ENCODE data around the gene PTTG1IP2. TPM values are rescaled to one million over a fixed set of nuclear protein-coding genes. Genes with fewer than 3 reads are reported as not detected.

Gene PTTG1IP2
- total and polyA plus RNA-seq, 4 donors, result not detected

DNA sequence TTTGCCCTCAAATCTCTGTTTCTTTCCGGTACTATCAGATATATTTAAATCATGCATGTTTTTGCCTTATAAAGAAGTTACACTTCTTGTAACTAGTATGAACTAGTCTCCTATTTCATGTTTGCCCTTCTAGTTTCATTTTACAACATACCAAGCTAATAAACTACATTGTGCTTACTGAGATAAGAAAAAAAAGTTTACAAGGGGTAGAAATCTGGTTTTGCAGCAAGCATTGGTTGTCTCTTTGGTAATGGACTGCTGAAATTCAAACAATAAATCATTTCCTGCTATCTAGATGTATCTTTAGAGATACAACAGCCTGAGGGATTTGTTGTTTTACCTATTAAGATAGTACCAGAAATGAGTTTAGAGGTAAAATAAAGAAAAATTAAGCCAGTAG, 18.8 kb downstream of the PTTG1IP2 start:
- H3K4me1 ChIP-seq (ENCODE audit: control insufficient read depth in 1 of 2, insufficient read depth in 2 of 2, low read length in 2 of 2), result no peaks in the 10 kb centered on the region
- H3K27ac ChIP-seq (ENCODE audit: low read depth in 1 of 2, low read length in 2 of 2), result no peak overlapping the region
- 56 to 75% methylated on average over 1 of the region's 1 CpG for WGBS, 2 donors
- no peaks in the 10 kb centered on the region for H3K9me3 ChIP-seq (ENCODE audit: control insufficient read depth, low read length)
- no peak for DNase-seq
- no peaks in the 10 kb centered on the region for H3K27me3 ChIP-seq (ENCODE audit: control insufficient read depth in 1 of 2, insufficient read depth in 2 of 2, low read length in 1 of 2)
- intact Hi-C loops (cut with DNase I), result no loop called here
- no peaks in the 10 kb centered on the region for H3K36me3 ChIP-seq (ENCODE audit: control insufficient read depth in 1 of 2, insufficient read depth in 2 of 2, low read length in 1 of 2)
- H3K4me3 ChIP-seq (ENCODE audit: low read length in 2 of 2), result no peak overlapping the region
- no peak for ATAC-seq (ENCODE audit: low FRiP score)

DNA sequence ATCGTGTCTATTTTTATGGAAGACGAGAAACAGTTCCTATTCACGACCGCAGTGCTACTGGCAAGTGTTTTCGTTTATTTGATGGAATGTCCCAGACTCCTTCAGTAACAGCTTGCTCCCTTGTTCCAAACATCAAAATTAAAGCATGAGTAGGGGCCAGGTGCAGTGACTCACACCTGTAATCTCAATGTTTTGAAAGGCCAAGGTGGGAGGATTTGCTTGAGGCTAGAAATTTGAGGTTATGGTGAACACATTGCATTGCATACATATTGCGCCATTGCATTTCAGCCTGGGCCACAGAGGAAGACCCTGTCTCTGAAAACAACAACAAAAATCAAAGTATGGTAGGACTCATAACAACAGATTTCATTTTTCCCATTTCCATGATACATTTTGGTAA, 22.8 kb downstream of the PTTG1IP2 start:
- H3K9me3 ChIP-seq (ENCODE audit: control insufficient read depth, low read length), result no peaks in the 10 kb centered on the region

DNA sequence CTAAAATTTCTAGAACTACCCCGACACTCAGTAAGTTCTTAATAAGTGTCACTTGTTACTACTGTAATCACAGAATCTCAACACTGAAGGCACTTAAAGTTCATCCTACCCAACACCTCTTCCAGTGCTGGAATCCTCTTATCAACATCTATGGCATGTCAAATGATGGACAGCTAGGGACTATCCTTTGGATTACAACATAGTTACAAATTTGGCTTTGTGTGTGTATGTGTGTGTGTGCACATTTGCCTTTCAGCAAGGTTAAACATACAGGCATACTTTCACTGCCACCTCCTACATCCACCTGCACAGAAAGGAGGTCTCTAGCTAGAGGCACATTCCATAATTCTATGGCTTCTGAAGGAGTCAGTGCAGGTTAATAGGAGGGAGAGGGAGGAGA, 25.8 kb downstream of the PTTG1IP2 start:
- Histone ChIP-seq H3K27ac (ENCODE audit: low read depth in 1 of 2, low read length in 2 of 2) (no peak overlapping the region), H3K9me3 (ENCODE audit: control insufficient read depth, low read length) (no peaks in the 10 kb centered on the region), H3K27me3 (ENCODE audit: control insufficient read depth in 1 of 2, insufficient read depth in 2 of 2, low read length in 1 of 2) (no peaks in the 10 kb centered on the region), H3K36me3 (ENCODE audit: control insufficient read depth in 1 of 2, insufficient read depth in 2 of 2, low read length in 1 of 2) (no peaks in the 10 kb centered on the region), H3K4me3 (ENCODE audit: low read length in 2 of 2) (no peak overlapping the region), H3K4me1 (ENCODE audit: control insufficient read depth in 1 of 2, insufficient read depth in 2 of 2, low read length in 2 of 2) (no peaks in the 10 kb centered on the region)
- no peak for DNase-seq
- 96 to 98% methylated on average over 1 of the region's 1 CpG for WGBS, 2 donors
- no peak for ATAC-seq (ENCODE audit: low FRiP score)
- intact Hi-C loops (cut with DNase I), result no loop called here

More for the DNA sequence above, 22.8 kb downstream of the PTTG1IP2 start:
- H3K27ac ChIP-seq (ENCODE audit: low read depth in 1 of 2, low read length in 2 of 2), result no peak overlapping the region
- no peaks in the 10 kb centered on the region for H3K36me3 ChIP-seq (ENCODE audit: control insufficient read depth in 1 of 2, insufficient read depth in 2 of 2, low read length in 1 of 2)
- H3K4me1 ChIP-seq (ENCODE audit: control insufficient read depth in 1 of 2, insufficient read depth in 2 of 2, low read length in 2 of 2), result no peaks in the 10 kb centered on the region
- ATAC-seq (ENCODE audit: low FRiP score), result no peak
- intact Hi-C loops (cut with DNase I), result no loop called here
- no peak overlapping the region for H3K4me3 ChIP-seq (ENCODE audit: low read length in 2 of 2)
- H3K27me3 ChIP-seq (ENCODE audit: control insufficient read depth in 1 of 2, insufficient read depth in 2 of 2, low read length in 1 of 2), result no peaks in the 10 kb centered on the region
- 93 to 94% methylated on average over 6 of the region's 6 CpGs for WGBS, 2 donors
- no peak for DNase-seq

DNA sequence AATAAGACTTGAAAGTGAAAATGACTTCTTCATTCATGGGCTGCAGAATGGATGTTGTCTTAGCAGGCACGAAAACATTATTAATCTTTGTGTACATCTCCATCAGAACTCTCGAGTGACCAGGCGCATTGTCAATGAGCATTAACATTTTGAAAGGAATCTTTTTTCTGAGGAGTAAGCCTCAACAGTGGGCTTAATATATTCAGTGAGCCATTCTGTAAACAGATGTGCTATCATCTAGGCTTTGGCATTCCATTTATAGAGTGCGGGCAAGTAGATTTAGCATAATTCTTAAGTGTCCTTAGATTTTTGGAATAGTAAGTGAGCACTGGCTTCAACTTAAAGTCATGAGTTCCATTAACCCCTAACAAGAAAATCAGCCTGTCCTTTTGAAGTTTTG, 33.1 kb downstream of the PTTG1IP2 start:
- no peaks in the 10 kb centered on the region for H3K27me3 ChIP-seq (ENCODE audit: control insufficient read depth in 1 of 2, insufficient read depth in 2 of 2, low read length in 1 of 2)
- H3K4me3 ChIP-seq (ENCODE audit: low read length in 2 of 2), result no peak overlapping the region
- no peaks in the 10 kb centered on the region for H3K4me1 ChIP-seq (ENCODE audit: control insufficient read depth in 1 of 2, insufficient read depth in 2 of 2, low read length in 2 of 2)
- WGBS, 2 donors, result 92 to 94% methylated on average over 4 of the region's 4 CpGs
- no peak overlapping the region for H3K27ac ChIP-seq (ENCODE audit: low read depth in 1 of 2, low read length in 2 of 2)
- intact Hi-C loops (cut with DNase I), result no loop called here
- no peaks in the 10 kb centered on the region for H3K9me3 ChIP-seq (ENCODE audit: control insufficient read depth, low read length)
- DNase-seq, result no peak
- ATAC-seq (ENCODE audit: low FRiP score), result no peak
- H3K36me3 ChIP-seq (ENCODE audit: control insufficient read depth in 1 of 2, insufficient read depth in 2 of 2, low read length in 1 of 2), result no peaks in the 10 kb centered on the region

DNA sequence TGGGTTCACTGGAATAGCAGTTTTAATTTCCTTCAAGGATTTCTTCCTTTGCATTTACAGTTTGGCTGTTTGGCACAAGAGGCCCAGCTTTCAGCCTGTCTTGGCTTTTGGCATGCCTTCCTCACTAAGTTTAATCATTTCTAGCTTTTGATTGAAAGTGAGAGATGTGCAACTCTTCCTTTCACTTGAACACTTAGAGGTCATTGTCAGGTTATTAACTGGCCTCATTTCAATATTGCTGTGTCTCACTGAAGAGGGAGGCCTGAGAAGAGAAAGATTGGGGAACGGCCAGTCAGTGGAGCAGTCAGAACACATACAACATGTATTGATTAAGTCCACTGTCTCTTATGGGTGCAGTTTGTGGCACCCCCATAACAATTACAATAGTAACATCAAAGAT, 33.9 kb downstream of the PTTG1IP2 start:
- Histone ChIP-seq H3K36me3 (ENCODE audit: control insufficient read depth in 1 of 2, insufficient read depth in 2 of 2, low read length in 1 of 2) (no peaks in the 10 kb centered on the region), H3K27me3 (ENCODE audit: control insufficient read depth in 1 of 2, insufficient read depth in 2 of 2, low read length in 1 of 2) (no peaks in the 10 kb centered on the region), H3K4me1 (ENCODE audit: control insufficient read depth in 1 of 2, insufficient read depth in 2 of 2, low read length in 2 of 2) (no peaks in the 10 kb centered on the region), H3K4me3 (ENCODE audit: low read length in 2 of 2) (no peak overlapping the region), H3K27ac (ENCODE audit: low read depth in 1 of 2, low read length in 2 of 2) (no peak overlapping the region), H3K9me3 (ENCODE audit: control insufficient read depth, low read length) (no peaks in the 10 kb centered on the region)
- intact Hi-C loops (cut with DNase I), result no loop called here
- WGBS, 2 donors, result 97 to 100% methylated on average over 1 of the region's 1 CpG
- ATAC-seq (ENCODE audit: low FRiP score), result no peak
- no peak for DNase-seq

DNA sequence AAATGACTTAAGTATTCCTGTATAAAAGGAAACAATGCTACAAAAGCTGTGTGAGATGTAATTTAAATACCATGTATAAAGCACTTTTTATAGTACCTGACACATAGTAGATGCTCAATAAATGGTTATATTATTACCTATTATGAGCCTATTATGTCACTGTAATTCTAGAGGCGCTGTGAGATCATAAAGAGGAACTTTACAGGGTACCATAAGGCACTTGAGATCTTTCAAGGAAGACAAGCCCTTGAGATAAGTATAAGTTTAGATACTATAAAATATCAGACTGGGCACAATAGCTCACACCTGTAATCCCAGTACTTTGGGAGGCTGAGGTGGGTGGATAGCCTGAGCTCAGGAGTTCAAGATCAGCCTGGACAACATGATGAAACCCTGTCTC, 38.3 kb downstream of the PTTG1IP2 start:
- DNase-seq (no peak), ATAC-seq (ENCODE audit: low FRiP score) (no peak)
- Histone ChIP-seq H3K36me3 (ENCODE audit: control insufficient read depth in 1 of 2, insufficient read depth in 2 of 2, low read length in 1 of 2) (no peaks in the 10 kb centered on the region), H3K27me3 (ENCODE audit: control insufficient read depth in 1 of 2, insufficient read depth in 2 of 2, low read length in 1 of 2) (no peaks in the 10 kb centered on the region), H3K4me3 (ENCODE audit: low read length in 2 of 2) (no peak overlapping the region), H3K27ac (ENCODE audit: low read depth in 1 of 2, low read length in 2 of 2) (no peak overlapping the region), H3K9me3 (ENCODE audit: control insufficient read depth, low read length) (peaks cover 2% of the 10 kb centered on the region), H3K4me1 (ENCODE audit: control insufficient read depth in 1 of 2, insufficient read depth in 2 of 2, low read length in 2 of 2) (no peaks in the 10 kb centered on the region)
- WGBS, 2 donors, result 93 to 94% methylated on average over 1 of the region's 1 CpG
- intact Hi-C loops (cut with DNase I), result no loop called here

DNA sequence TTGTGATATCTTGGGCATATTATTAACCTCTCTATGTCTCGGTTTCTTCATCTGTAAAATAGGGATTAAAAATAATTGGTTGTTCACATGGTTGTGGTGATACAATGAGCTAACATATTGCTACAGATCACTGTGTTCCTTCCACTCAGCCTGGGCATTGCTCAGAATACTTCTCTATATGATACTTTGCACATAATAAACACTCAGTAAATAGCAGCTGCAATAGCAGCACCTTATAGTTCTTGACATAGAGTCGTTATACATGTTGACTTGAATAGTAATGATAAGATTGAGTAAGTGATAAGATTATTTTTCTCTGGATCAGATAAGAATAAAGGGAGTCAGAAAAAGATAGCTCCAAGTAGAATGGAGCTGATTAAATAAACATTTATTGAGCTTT, 42.3 kb downstream of the PTTG1IP2 start:
- no peak overlapping the region for H3K27ac ChIP-seq (ENCODE audit: low read depth in 1 of 2, low read length in 2 of 2)
- H3K4me3 ChIP-seq (ENCODE audit: low read length in 2 of 2), result no peak overlapping the region
- intact Hi-C loops (cut with DNase I), result no loop called here
- 73 to 80% methylated on average over 2 of the region's 2 CpGs for WGBS, 2 donors
- no peaks in the 10 kb centered on the region for H3K36me3 ChIP-seq (ENCODE audit: control insufficient read depth in 1 of 2, insufficient read depth in 2 of 2, low read length in 1 of 2)
- H3K27me3 ChIP-seq (ENCODE audit: control insufficient read depth in 1 of 2, insufficient read depth in 2 of 2, low read length in 1 of 2), result no peaks in the 10 kb centered on the region
- ATAC-seq (ENCODE audit: low FRiP score) (no peak), DNase-seq (no peak)
- H3K4me1 ChIP-seq (ENCODE audit: control insufficient read depth in 1 of 2, insufficient read depth in 2 of 2, low read length in 2 of 2), result no peaks in the 10 kb centered on the region
- H3K9me3 ChIP-seq (ENCODE audit: control insufficient read depth, low read length), result peaks cover 2% of the 10 kb centered on the region

DNA sequence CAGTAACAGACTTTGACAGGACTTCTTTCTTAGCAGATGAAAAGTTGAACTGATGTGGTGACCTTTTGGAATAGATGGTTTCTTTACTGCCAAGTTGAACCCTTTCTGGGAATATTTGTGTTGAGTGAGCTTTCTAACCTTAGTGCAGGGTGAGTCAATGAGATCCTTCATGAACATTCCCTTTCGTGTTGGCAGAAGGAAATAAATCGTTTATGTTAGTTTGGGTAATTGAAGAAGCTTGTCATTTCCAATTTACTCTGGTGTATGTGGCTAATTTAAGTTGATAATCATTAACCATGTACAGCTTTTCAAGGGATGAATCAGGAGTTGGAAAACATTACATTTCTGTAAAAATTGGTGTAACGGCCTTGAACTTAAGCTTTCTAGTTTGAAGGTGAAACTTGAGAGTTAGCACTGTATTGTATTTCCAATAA, 43.4 kb downstream of the PTTG1IP2 start:
- Histone ChIP-seq H3K4me3 (ENCODE audit: low read length in 2 of 2) (no peak overlapping the region), H3K4me1 (ENCODE audit: control insufficient read depth in 1 of 2, insufficient read depth in 2 of 2, low read length in 2 of 2) (no peaks in the 10 kb centered on the region), H3K27ac (ENCODE audit: low read depth in 1 of 2, low read length in 2 of 2) (no peak overlapping the region), H3K9me3 (ENCODE audit: control insufficient read depth, low read length) (peaks cover 2% of the 10 kb centered on the region), H3K36me3 (ENCODE audit: control insufficient read depth in 1 of 2, insufficient read depth in 2 of 2, low read length in 1 of 2) (no peaks in the 10 kb centered on the region), H3K27me3 (ENCODE audit: control insufficient read depth in 1 of 2, insufficient read depth in 2 of 2, low read length in 1 of 2) (no peaks in the 10 kb centered on the region)
- ATAC-seq (ENCODE audit: low FRiP score) (no peak), DNase-seq (no peak)
- intact Hi-C loops (cut with DNase I), result no loop called here
- WGBS, 2 donors, result 71 to 82% methylated on average over 3 of the region's 3 CpGs

DNA sequence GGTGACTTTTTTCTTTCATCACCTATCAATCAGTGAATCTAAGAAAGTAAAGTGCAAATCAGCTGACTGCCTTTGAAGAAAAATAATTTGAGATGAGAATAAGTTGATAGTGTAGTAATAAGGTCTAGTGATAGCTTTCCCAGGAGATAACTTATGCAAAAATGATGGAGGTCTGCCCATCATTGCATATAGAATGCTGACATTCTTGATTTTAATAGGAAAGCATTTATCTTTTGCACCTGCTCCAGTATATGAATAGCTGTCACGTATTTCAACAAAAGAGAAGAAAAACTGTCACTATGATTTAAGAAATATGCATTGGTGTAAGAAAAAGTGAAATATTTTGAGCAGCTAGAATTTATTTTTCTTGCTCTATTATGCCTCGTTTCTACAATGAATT, 46.8 kb downstream of the PTTG1IP2 start:
- no peak for DNase-seq
- no peaks in the 10 kb centered on the region for H3K36me3 ChIP-seq (ENCODE audit: control insufficient read depth in 1 of 2, insufficient read depth in 2 of 2, low read length in 1 of 2)
- H3K4me3 ChIP-seq (ENCODE audit: low read length in 2 of 2), result no peak overlapping the region
- H3K9me3 ChIP-seq (ENCODE audit: control insufficient read depth, low read length), result no peaks in the 10 kb centered on the region
- WGBS, 2 donors, result 77 to 80% methylated on average over 2 of the region's 2 CpGs
- H3K4me1 ChIP-seq (ENCODE audit: control insufficient read depth in 1 of 2, insufficient read depth in 2 of 2, low read length in 2 of 2), result no peaks in the 10 kb centered on the region
- no peaks in the 10 kb centered on the region for H3K27me3 ChIP-seq (ENCODE audit: control insufficient read depth in 1 of 2, insufficient read depth in 2 of 2, low read length in 1 of 2)
- no peak overlapping the region for H3K27ac ChIP-seq (ENCODE audit: low read depth in 1 of 2, low read length in 2 of 2)
- intact Hi-C loops (cut with DNase I), result no loop called here
- no peak for ATAC-seq (ENCODE audit: low FRiP score)

Measured in aorta (tissue), 5 donors.